Measurements from ENCODE around the gene RAP1GAP2. TPM values are rescaled to one million over a fixed set of nuclear protein-coding genes. Genes with fewer than 3 reads are reported as not detected.

RAP1GAP2 gene
- total RNA-seq, 1 donor from 2014 or later: 8.6 TPM

DNA sequence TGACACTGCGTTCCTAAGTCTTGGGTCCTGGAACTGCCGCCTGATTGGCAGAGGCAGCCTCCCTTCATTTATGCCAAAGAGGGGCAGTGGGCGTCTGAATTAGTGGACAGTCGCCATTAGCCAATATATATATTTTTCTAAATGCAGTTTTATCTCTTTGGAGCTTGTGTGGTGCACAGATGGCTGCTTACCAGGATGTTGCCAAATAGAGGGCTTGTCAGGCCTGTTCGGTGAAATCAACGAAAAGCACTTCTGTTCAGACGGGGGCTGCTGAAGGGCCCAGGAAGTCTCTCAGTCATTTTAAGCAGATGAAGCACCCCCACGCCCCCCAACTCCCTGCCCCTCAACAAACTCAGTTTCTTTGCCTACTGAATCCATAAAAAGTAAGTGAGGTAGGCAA, 66.0 kb downstream of the RAP1GAP2 start:
- DNase-seq (ENCODE audit: low read depth) (no peak), FAIRE-seq (no peak)
- Histone ChIP-seq H3K9me3 (ENCODE audit: insufficient read depth, low read depth, low read length) (no peaks in the 10 kb centered on the region), H3K9ac (ENCODE audit: low read length) (no peak overlapping the region), H2AFZ (ENCODE audit: low read depth, low read length) (no peak overlapping the region), H4K20me1 (ENCODE audit: insufficient read depth, low read length) (no peaks in the 10 kb centered on the region), H3K4me2 (ENCODE audit: low read length) (no peak overlapping the region), H3K27me3 (ENCODE audit: insufficient read depth, low read length) (peaks cover 1% of the 10 kb centered on the region), H3K4me3 (ENCODE audit: insufficient read depth, low read depth, low read length) (no peak overlapping the region), H3K79me2 (ENCODE audit: insufficient read depth, low read length) (peaks cover 3% of the 10 kb centered on the region), H3K27ac (ENCODE audit: low read depth, low read length) (no peak overlapping the region), H3K4me1 (ENCODE audit: insufficient read depth, low read length) (no peaks in the 10 kb centered on the region), H3K36me3 (ENCODE audit: insufficient read depth, low read length) (no peaks in the 10 kb centered on the region)
- Mint-ChIP-seq H3K4me3 (ENCODE audit: unreplicated experiment) (no peak overlapping the region), H3K36me3 (ENCODE audit: low read depth, unreplicated experiment) (peaks cover 4% of the 10 kb centered on the region), H3K27me3 (ENCODE audit: low read depth, unreplicated experiment) (no peaks in the 10 kb centered on the region), H3K4me1 (ENCODE audit: low read depth, unreplicated experiment) (no peaks in the 10 kb centered on the region), H3K9me3 (ENCODE audit: unreplicated experiment) (no peaks in the 10 kb centered on the region), H3K27ac (ENCODE audit: unreplicated experiment) (no peak overlapping the region)
- no peak for TF ChIP-seq EZH2 (IDR thresholded peaks at IDR 0.05; ENCODE audit: insufficient read depth, low read length)
- TF ChIP-seq, protein P1, sequence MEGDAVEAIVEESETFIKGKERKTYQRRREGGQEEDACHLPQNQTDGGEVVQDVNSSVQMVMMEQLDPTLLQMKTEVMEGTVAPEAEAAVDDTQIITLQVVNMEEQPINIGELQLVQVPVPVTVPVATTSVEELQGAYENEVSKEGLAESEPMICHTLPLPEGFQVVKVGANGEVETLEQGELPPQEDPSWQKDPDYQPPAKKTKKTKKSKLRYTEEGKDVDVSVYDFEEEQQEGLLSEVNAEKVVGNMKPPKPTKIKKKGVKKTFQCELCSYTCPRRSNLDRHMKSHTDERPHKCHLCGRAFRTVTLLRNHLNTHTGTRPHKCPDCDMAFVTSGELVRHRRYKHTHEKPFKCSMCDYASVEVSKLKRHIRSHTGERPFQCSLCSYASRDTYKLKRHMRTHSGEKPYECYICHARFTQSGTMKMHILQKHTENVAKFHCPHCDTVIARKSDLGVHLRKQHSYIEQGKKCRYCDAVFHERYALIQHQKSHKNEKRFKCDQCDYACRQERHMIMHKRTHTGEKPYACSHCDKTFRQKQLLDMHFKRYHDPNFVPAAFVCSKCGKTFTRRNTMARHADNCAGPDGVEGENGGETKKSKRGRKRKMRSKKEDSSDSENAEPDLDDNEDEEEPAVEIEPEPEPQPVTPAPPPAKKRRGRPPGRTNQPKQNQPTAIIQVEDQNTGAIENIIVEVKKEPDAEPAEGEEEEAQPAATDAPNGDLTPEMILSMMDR (IDR thresholded peaks at IDR 0.05; ENCODE audit: insufficient read depth, low read depth, low read length): no peak

DNA sequence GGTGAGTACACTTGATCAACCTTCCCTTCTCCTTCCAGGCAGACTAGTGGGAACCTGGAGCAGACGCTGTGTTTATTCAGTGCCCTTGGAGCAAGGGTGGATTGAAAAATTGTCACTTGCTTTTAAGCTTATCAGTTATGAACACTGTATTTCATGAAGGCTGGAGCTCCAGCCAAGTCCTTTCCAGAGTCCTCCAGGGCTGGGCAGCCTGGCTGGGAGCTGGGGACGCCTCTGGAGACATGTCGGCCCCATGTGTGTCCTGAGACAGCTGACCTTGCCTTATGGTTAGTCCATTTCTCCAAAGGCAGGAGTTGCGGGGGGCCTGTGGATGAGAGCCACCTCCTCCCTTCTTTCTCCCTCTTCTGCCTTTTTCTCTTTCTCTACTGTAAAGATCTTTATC, 67.0 kb downstream of the RAP1GAP2 start:
- Mint-ChIP-seq H3K27me3 (ENCODE audit: low read depth, unreplicated experiment) (no peaks in the 10 kb centered on the region), H3K9me3 (ENCODE audit: unreplicated experiment) (no peaks in the 10 kb centered on the region), H3K4me3 (ENCODE audit: unreplicated experiment) (no peak overlapping the region), H3K27ac (ENCODE audit: unreplicated experiment) (no peak overlapping the region), H3K36me3 (ENCODE audit: low read depth, unreplicated experiment) (peaks cover 4% of the 10 kb centered on the region), H3K4me1 (ENCODE audit: low read depth, unreplicated experiment) (peaks cover 6% of the 10 kb centered on the region)
- no peak overlapping the region for H3K9ac ChIP-seq (ENCODE audit: low read length)
- no peak overlapping the region for H3K4me2 ChIP-seq (ENCODE audit: low read length)
- H2AFZ ChIP-seq (ENCODE audit: low read depth, low read length): no peak overlapping the region
- H3K36me3 ChIP-seq (ENCODE audit: insufficient read depth, low read length): no peaks in the 10 kb centered on the region
- TF ChIP-seq EZH2 (IDR thresholded peaks at IDR 0.05; ENCODE audit: insufficient read depth, low read length): no peak
- TF ChIP-seq, protein P1 (IDR thresholded peaks at IDR 0.05; ENCODE audit: insufficient read depth, low read depth, low read length): no peak
- no peak overlapping the region for H3K27ac ChIP-seq (ENCODE audit: low read depth, low read length)
- no peaks in the 10 kb centered on the region for H3K27me3 ChIP-seq (ENCODE audit: insufficient read depth, low read length)
- no peak for FAIRE-seq
- no peaks in the 10 kb centered on the region for H3K79me2 ChIP-seq (ENCODE audit: insufficient read depth, low read length)
- no peaks in the 10 kb centered on the region for H3K9me3 ChIP-seq (ENCODE audit: insufficient read depth, low read depth, low read length)
- H3K4me1 ChIP-seq (ENCODE audit: insufficient read depth, low read length): peaks cover 5% of the 10 kb centered on the region
- H4K20me1 ChIP-seq (ENCODE audit: insufficient read depth, low read length): no peaks in the 10 kb centered on the region
- no peak overlapping the region for H3K4me3 ChIP-seq (ENCODE audit: insufficient read depth, low read depth, low read length)
- DNase-seq (ENCODE audit: low read depth): no peak

DNA sequence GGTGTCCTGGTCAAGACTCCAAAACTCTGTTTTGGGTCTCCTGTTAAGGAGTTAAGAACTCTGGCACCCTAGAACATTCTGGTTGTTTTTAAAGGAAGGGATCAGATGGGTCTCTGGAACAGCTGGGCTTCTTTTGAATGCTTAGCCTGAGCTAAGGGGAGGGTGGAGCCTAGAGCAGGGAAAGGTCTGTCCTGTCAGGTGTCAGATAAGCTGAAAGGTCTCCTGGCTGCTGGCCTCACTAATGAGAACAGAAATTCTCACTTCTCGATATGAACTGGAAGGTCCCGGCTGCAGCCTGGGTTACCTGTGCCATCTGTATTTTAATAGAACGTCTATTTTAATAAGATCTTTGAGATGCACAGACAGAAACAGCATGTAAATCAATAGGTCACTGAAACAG, 69.0 kb downstream of the RAP1GAP2 start:
- Histone ChIP-seq H3K27ac (ENCODE audit: low read depth, low read length) (no peak overlapping the region), H3K79me2 (ENCODE audit: insufficient read depth, low read length) (no peaks in the 10 kb centered on the region)
- peaks cover 4% of the 10 kb centered on the region for H3K36me3 Mint-ChIP-seq (ENCODE audit: low read depth, unreplicated experiment)

More for the DNA sequence above, 69.0 kb downstream of the RAP1GAP2 start:
- Mint-ChIP-seq H3K4me1 (ENCODE audit: low read depth, unreplicated experiment) (peaks cover 7% of the 10 kb centered on the region), H3K27me3 (ENCODE audit: low read depth, unreplicated experiment) (no peaks in the 10 kb centered on the region), H3K9me3 (ENCODE audit: unreplicated experiment) (no peaks in the 10 kb centered on the region), H3K4me3 (ENCODE audit: unreplicated experiment) (no peak overlapping the region), H3K27ac (ENCODE audit: unreplicated experiment) (no peak overlapping the region)
- Histone ChIP-seq H3K27me3 (ENCODE audit: insufficient read depth, low read length) (no peaks in the 10 kb centered on the region), H3K36me3 (ENCODE audit: insufficient read depth, low read length) (no peaks in the 10 kb centered on the region), H3K4me3 (ENCODE audit: insufficient read depth, low read depth, low read length) (no peak overlapping the region), H3K4me1 (ENCODE audit: insufficient read depth, low read length) (peaks cover 5% of the 10 kb centered on the region), H3K9me3 (ENCODE audit: insufficient read depth, low read depth, low read length) (no peaks in the 10 kb centered on the region), H4K20me1 (ENCODE audit: insufficient read depth, low read length) (no peaks in the 10 kb centered on the region), H2AFZ (ENCODE audit: low read depth, low read length) (no peak overlapping the region), H3K9ac (ENCODE audit: low read length) (no peak overlapping the region), H3K4me2 (ENCODE audit: low read length) (no peak overlapping the region)
- DNase-seq (ENCODE audit: low read depth) (no peak), FAIRE-seq (no peak)
- TF ChIP-seq, protein P1 (IDR thresholded peaks at IDR 0.05; ENCODE audit: insufficient read depth, low read depth, low read length): no peak
- TF ChIP-seq EZH2 (IDR thresholded peaks at IDR 0.05; ENCODE audit: insufficient read depth, low read length): no peak
